GOT3 (cell line): Measurements from ENCODE around the gene ZNRD2.

Experiments
- DNase-seq: peaks from one replicate; lab custom pipeline; 2025; ENCODE audit warnings: mixed read lengths; lab: John Stamatoyannopoulos, UW

ZNRD2 gene

DNA sequence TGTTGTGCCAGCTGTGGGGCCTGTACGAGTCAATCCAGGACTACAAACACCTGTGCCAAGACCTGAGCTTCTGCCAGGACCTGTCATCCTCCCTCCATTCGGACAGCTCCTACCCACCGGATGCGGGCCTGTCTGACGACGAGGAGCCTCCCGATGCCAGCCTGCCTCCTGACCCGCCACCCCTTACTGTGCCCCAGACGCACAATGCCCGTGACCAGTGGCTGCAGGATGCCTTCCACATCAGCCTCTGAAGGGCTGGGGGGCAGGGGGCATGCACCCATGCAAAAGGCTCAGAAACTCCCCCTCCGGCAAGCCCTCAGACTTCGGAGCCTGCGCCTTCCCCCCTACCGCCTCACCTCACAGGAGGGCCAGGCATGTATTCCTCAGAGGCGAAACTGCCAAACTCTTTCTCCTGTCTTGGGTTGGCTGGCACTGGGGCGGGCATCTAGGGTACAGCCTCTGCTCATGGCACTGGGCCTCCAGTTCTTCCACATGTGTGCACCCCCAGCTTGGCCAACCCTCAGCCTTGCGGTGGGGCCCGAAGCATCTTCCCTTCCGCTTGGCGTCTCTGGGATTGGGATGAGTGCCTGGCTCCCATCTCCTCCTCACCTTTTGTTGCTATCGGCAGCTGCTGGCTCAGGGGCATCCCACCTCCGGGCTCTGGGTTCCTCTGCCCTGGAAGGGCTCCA lies 3.3 kb downstream of the ZNRD2 start:
- no peak for DNase-seq

DNA sequence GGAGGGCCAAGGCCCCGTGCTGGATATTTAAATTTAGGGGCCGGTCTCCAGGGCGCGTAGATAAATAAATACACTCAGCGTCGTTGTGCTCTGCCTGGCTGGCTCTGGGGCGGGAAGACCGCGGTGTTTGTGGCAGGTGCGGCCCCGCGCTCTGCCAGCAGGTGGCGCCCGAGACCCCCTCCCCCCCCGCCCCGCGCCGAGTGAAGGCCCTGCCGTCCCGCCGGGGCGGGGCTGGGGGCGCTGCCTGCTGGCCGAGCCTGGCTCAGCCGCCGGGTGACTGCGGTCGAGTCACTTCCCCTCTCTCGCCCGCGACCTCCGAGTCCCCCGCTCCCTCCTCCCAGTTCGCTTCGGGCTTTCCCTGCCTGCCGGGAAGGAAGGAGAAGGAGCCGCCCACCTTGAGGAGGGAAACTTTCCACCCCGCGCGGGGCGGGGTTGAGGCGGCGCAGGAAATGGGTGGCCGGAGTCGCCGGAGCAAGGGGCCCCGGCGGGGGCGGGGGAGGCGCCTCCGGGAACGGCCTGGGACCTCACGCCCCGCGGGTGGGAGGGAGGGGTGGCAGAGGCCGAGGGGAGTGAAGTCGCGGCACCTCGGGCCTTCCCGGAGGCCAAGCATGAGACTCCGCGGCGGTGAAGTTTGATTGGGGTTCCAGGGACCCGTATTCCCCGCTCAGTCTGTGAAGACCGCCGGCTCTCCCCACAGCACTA lies 4.0 kb downstream of the ZNRD2 start:
- peak; percentile 75 for DNase-seq

DNA sequence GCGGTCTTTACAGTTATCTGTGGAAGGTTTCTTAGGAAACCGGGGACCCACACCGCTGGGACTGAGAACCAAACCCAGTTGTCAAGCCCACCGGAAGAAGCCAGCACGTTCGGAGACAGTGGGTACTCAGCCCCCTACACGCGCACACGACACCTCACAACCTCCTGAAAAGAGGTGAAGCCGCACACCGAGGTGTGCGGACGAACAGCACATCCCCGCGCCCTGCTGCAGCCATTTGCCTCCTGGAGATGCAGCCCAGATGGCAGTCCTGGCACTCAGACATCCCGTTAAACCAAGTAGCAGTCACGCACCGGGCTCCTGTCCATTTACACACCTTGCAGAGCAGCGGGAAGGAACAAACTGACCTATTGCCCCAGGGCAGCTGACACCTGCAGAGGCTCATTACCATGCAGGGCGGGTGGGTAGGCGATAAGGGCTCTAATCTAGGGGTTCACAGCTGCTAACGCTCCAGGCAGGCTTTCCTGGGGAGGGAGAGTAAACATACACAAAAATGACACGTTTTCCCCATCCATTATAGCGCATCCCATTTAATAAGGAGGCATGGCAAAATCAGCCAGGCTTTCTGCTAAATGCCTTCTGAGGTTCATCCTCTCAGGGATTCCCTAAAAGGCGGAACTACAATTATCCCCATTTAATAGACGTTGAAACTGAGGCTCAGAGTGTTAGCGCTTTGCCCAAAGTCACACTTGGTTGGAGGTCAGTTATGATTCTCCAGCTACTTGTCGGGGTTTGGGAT lies 4.7 kb downstream of the ZNRD2 start:
- DNase-seq, result no peak

DNA sequence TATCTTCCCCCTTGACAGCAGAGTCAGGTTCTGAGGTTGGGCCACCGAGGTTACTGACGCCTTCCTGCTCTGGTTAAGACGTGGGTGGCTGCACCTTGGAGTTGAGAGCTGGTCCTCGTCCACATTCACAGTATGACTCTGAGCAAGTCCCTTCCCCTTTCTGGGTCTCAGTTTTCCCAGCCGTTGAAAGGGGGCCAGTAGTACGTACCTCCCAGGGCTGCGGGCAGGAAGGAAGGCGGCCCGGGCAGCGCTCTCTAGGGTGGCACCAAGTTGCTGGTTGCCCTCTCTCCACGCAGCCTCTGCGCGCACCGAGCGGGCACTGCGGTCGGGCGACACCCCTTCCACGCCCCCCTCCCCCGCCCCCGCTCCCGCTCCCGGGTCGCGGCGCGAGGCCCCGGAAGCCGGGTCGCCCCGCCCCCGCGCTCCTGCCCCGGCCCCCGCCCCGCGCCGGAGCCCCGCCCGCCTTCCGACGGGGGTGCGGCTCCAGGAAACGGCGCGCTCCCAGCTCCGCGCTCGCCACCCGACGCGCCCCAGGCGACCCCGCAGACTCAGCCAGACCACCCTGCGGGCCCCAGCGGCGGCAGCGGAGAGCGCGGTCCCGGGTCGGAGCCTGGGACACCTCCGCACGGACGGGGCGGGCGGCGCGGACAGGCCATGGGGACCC lies 5.4 kb downstream of the ZNRD2 start, which contains the start of gene EHBP1L1:
Gene EHBP1L1 (plus strand): TSS at position 486 of the 664 bp plus-strand sequence. CDS start 250 bp downstream, outside the sequence.
- DNase-seq, result no peak

GRCh38 chr11:65576232-65576866 lies 6.1 kb downstream of the ZNRD2 start:
- no peak for DNase-seq

DNA sequence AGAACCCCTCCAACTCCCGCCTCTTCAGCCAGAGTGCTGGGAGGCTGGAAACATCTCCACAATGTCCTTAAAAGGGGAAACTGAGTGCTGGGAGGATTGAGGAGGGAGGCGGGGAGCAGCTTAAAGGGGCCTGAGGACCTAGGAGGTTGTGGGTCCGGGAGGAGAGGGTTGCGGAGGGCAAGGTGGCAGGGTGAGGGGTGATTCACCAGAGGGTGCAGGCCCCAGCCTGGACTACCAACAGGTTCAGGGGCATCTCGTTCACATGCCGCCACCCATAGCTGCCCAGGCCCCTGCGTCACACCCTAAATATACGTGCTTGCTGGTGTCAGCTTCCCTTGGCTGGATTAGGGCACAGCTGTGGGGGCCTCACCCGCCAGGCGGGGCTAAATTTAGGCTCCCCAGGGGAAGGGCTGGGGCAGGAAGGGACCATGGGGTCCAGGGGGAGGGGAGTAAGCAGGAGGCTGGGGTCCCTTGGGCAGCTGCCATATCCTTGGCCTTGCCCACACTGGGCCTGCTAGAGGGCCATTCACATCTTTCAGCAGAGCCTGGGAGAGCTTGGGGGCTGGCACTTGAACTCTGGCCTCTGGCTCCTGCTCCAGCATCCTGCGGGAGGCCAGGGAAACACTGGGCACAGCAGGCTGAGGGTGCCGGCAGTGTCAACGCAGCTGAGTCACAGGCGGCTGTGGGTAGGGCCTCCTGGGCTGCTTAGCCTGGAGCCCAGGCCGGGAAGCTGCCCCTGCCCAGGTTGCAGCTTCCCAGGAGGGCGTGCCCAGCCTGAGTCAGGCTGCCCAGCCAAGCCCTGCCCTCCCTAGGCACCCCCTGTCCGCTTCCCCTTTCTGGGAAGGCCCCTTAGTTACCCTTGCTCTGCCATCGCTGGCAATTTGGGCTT lies 6.8 kb downstream of the ZNRD2 start:
- DNase-seq, result no peak

- DNase-seq, result no peak
Measured at GRCh38 chr11:65577756-65578109, 7.5 kb downstream of the ZNRD2 start.

GRCh38 chr11:65578134-65578533 lies 7.9 kb downstream of the ZNRD2 start:
- DNase-seq, result no peak

DNA sequence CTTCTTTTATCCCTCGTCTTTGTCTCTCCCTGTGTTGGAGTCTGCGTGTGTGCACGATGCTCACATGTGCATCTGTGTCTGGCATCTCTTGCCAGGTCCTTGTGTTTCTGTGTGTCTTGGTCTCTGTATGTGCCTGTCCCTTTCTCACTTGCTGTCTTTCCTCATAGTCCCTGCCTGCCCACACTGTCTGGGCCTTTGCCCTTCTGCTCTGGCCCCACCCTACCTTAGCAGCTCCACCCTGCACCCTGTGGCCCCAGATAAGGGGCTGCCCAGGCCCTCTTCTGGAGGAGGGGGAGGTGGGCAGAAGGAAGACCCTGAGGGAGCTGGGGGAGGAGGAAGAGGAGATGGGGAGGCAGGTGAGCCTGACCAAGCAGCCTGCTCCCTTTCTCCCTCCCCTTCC lies 8.4 kb downstream of the ZNRD2 start:
- no peak for DNase-seq

DNA sequence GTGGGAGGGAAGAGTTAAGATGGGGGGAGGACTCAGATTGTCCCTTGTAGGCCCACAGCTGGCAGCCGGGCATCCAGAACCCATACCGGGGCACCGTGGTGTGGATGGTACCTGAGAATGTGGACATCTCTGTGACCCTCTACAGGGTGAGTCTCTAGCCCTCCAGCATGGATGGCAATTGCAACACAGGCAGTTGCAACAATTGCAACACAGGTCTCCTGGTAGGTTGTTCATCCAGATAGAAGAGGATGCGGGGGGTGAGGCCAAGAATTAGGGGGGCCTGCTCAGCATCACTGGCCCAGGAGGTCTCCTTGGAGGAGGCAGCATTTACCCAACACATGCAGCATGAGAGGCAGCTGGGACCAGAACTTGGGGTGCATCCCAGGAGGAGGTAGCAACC lies 9.0 kb downstream of the ZNRD2 start:
- DNase-seq, result no peak

DNA sequence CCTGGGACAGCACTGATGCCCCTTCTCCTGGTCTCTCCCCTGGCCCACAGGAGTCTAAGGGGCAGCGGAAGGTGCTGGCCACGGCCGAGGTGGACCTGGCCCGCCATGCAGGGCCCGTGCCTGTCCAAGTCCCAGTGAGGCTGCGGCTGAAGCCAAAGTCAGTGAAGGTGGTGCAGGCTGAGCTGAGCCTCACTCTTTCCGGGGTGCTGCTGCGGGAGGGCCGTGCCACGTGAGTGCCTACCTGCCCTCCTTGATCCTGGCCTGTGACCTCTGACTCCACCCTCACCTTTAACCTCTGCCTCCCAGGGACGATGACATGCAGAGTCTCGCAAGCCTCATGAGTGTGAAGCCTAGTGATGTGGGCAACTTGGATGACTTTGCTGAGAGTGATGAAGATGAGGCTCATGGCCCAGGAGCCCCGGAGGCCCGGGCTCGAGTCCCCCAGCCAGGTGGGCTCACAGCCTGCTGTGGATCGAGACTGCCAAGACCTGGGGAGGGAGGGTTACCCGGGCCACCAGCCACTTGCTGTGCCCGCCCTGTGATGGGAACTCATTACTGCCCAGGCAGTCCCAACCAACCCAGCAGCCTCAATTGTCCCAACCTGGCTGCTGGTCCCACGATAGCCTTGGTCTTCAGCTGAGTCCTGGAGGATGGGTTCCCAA lies 9.9 kb downstream of the ZNRD2 start:
- no peak for DNase-seq

- no peak for DNase-seq
Measured at GRCh38 chr11:65580756-65581155, 10.5 kb downstream of the ZNRD2 start.

DNA sequence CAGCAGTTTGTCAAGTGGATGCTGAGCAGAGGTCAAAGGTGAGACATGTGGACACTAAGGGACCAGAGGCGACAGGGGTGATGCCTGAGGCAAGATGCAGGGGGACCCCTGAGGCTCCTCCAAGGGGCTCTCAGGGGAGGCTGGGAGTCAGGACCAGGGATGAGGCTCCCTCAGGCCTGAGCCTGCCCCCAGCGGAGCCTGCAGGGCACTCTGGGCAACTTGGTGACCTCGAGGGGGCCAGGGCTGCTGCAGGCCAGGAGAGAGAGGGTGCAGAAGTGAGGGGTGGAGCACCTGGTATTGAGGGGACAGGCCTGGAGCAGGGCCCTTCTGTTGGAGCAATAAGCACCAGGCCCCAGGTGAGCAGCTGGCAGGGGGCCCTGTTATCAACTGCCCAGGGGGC lies 11.7 kb downstream of the ZNRD2 start:
- DNase-seq, result no peak

- DNase-seq, result no peak
Measured at GRCh38 chr11:65583589-65583988, 13.3 kb downstream of the ZNRD2 start.

DNA sequence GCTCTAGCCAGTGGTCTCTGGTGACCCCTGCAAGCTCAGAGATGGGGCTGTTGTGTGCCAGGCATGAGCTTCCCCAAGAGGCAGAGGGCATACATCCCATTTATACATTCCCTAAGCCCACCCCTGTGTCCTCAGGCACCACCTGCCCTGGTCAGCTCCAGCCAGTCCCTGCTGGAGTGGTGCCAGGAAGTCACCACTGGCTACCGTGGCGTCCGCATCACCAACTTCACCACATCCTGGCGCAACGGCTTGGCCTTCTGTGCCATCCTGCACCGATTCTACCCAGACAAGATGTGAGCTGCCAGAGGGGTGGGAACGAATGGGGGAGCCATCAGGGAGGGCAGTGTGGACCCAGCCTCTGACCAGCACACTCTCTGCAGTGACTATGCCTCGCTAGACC lies 13.8 kb downstream of the ZNRD2 start:
- no peak for DNase-seq

- no peak for DNase-seq
Measured at GRCh38 chr11:65584723-65585171, 14.5 kb downstream of the ZNRD2 start.

DNA sequence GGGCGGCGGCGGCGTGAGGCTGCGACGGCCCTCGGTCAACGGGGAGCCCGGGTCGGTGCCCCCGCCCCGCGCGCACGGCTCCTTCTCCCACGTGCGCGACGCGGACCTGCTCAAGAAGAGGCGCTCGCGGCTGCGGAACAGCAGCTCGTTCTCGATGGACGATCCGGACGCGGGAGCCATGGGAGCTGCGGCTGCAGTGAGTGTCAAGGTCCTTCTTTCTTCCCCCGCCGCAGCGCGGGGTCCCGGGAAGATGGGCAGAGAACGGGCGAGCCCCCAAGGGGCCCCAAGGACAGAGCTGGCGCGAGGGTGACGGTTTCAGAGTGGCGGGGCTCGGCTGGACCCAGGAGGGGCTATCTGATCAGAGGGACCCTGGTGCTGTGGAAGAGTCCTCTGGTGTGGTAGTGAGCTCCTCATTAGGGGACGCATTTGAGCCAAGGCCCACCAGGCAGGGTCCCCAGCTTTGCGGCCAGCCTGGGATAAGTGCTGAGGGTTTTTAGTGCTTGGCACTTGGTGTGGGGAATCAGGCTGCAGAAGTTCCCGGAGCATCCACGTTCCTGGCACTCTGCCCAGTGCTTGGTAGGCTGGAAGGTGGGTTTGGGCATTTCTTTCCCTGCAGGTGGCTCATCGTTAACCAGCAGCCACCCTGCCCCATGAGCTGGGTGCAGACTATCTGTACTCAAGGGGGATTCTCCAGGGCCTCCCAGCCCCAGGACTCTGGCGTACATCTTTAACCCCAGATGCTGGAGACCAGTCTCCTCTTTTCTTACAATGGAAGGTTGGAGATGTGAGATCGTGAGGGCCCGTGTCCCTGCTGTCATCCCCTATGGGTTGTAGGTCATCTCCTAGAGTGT lies 15.3 kb downstream of the ZNRD2 start:
- no peak for DNase-seq

- no peak for DNase-seq
Measured at GRCh38 chr11:65586247-65586630, 16.0 kb downstream of the ZNRD2 start.

DNA sequence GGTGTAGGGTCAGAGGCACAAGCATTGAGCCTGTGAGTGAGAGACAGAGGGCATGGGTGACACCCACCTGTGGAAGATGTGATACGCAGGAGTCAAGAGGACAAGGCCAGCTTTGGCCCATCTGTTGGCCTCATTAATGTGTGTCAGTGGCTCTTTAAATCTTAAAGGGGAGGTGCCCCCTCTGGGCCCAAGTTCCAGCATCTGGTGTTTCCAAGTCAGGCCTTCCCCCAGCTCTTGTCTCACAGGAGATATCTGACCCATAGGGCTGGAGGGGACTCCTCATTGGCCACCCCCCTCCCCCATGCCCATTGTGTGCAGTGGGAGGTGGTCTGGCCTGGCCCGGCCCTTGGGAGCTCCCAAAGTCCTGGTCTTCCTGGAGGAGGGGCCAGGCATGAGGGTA lies 16.4 kb downstream of the ZNRD2 start:
- no peak for DNase-seq
